NCI-H187 treated with DMSO at 0.1 percent for 48 hours (cell line): ENCODE results near the gene CEP170B.
"Not testable (repeated sequence)": the region's sequence is repeated elsewhere in the genome, so short reads cannot be mapped to it uniquely, and the experiment has no call there.

Experiments used
- DNase-seq: peaks from one replicate; lab custom pipeline; 2025; lab: John Stamatoyannopoulos, UW

Gene CEP170B

GRCh38 chr14:104913435-104913834, 48.4 kb downstream of the CEP170B start:
- peak; percentile 96 for DNase-seq

- DNase-seq: no peak
Observed at GRCh38 chr14:104917116-104917515, 52.0 kb downstream of the CEP170B start.

- no peak for DNase-seq
Observed at GRCh38 chr14:104917993-104918392, 52.9 kb downstream of the CEP170B start.

- not testable (repeated sequence) for DNase-seq
Observed at GRCh38 chr14:104919152-104919992, 54.3 kb downstream of the CEP170B start.

GRCh38 chr14:104919993-104920315, 54.9 kb downstream of the CEP170B start:
- no peak for DNase-seq

- DNase-seq: no peak
Observed at GRCh38 chr14:104923640-104924420, 58.8 kb downstream of the CEP170B start.

GRCh38 chr14:104924421-104925213, 59.5 kb downstream of the CEP170B start, which contains the start of gene PLD4:
Gene PLD4, plus strand, starts transcription at chr14:104924879. Its CDS starts 2,262 bp downstream, at chr14:104927141.
- no peak for DNase-seq

- no peak for DNase-seq
Observed at GRCh38 chr14:104925214-104925854, 60.3 kb downstream of the CEP170B start.

GRCh38 chr14:104925855-104926609, 61.0 kb downstream of the CEP170B start:
- DNase-seq: no peak

GRCh38 chr14:104926619-104927431, 61.8 kb downstream of the CEP170B start:
- DNase-seq: no peak

- DNase-seq: no peak
Observed at GRCh38 chr14:104927432-104927816, 62.4 kb downstream of the CEP170B start.

GRCh38 chr14:104927901-104928300, 62.8 kb downstream of the CEP170B start:
- no peak for DNase-seq

- DNase-seq: no peak
Observed at GRCh38 chr14:104928391-104929133, 63.5 kb downstream of the CEP170B start.

GRCh38 chr14:104929268-104930230, 64.5 kb downstream of the CEP170B start:
- no peak for DNase-seq

GRCh38 chr14:104930526-104931303, 65.6 kb downstream of the CEP170B start:
- DNase-seq: no peak

- DNase-seq: no peak
Observed at GRCh38 chr14:104931304-104931770, 66.3 kb downstream of the CEP170B start.
